IMR-90 (cell line): ENCODE data around the gene MDM2.

Experiments
- BHLHE40 ChIP-seq: fragments of 150-350 bp; IDR thresholded peaks from 2 replicates; pipeline ENCODE4 v1.6.1; 2016; ENCODE audit warnings: mild to moderate bottlenecking, low read depth, low read length
- CEBPB ChIP-seq: IDR thresholded peaks from 2 replicates; pipeline ENCODE4 v1.6.1; 2012; ENCODE audit warnings: low read depth, low read length, improper control_type of control experiment
- CHD1 ChIP-seq: IDR thresholded peaks from 2 replicates; pipeline ENCODE4 v1.6.1; 2012; ENCODE audit warnings: low read depth, low read length, improper control_type of control experiment
- FOS ChIP-seq: fragments of 150-350 bp; IDR thresholded peaks from 2 replicates; pipeline ENCODE4 v1.6.1; 2016; ENCODE audit warnings: low read depth, low read length
- MAFK ChIP-seq: IDR thresholded peaks from 2 replicates; pipeline ENCODE4 v1.6.1; 2012; ENCODE audit warnings: low read depth, low read length, improper control_type of control experiment
- MXI1 ChIP-seq: IDR thresholded peaks from 2 replicates; pipeline ENCODE4 v1.6.1; 2012; ENCODE audit warnings: low read depth, mild to moderate bottlenecking, low read length, moderate library complexity, borderline replicate concordance
- POLR2A ChIP-seq: IDR thresholded peaks from 2 replicates; pipeline ENCODE4 v1.6.1; 2012; ENCODE audit warnings: mild to moderate bottlenecking, low read depth, low read length
- RAD21 ChIP-seq: IDR thresholded peaks from 2 replicates; pipeline ENCODE4 v1.6.1; 2012; ENCODE audit warnings: low read length, improper control_type of control experiment
- RCOR1 ChIP-seq: IDR thresholded peaks from 2 replicates; pipeline ENCODE4 v1.6.1; 2012; ENCODE audit warnings: mild to moderate bottlenecking, low read length, improper control_type of control experiment; ENCODE audit not compliant: insufficient replicate concordance
- RFX5 ChIP-seq: IDR thresholded peaks from 2 replicates; pipeline ENCODE4 v1.8.0; 2012; ENCODE audit warnings: low read depth, mild to moderate bottlenecking, low read length, moderate library complexity
- TF ChIP-seq, protein P1 (sequence below): conservative IDR thresholded peaks from 2 replicates; pipeline ENCODE4 v1.5.1; 2012; ENCODE audit warnings: mild to moderate bottlenecking, low read depth, low read length, improper control_type of control experiment
- TF ChIP-seq, protein P2 (sequence below): fragments of 150-350 bp; IDR thresholded peaks from 2 replicates; pipeline ENCODE4 v1.6.1; 2017; ENCODE audit warnings: mild to moderate bottlenecking, antibody characterized with exemption, low read length, low read depth

DNA sequence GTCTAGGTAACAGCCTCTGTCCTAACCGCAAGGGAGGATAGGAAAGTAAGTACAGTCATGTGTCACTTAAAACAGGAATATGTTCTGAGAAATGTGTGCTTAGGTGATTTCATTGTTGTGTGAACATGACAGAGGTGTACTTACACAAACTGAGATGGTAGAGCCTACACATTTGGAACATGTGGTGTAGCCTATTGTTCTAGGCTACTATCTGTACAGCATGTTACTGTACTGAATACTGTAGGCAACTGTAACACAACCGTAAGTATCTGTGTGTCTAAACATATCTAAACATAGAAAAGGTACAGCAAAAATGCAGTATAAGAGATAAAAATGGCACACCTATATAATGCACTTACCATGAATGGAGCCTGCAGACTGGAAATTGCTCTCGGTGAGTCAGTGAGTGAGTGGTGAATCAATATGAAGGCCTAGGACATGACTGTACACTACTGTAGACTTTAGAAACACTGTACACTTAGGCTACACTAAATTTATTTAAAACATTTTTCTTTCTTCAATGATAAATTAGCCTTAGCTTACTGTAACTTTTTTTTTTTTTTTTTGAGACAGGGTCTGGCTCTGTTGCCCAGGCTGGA lies 13.2 kb upstream of the MDM2 start:
- TF ChIP-seq RFX5 (no peak), POLR2A (no peak), RAD21 (no peak), RCOR1 (no peak), CHD1 (no peak), MAFK (no peak), CEBPB (no peak), MXI1 (no peak), FOS (peak; percentile 57), BHLHE40 (no peak)
- TF ChIP-seq, protein P1, sequence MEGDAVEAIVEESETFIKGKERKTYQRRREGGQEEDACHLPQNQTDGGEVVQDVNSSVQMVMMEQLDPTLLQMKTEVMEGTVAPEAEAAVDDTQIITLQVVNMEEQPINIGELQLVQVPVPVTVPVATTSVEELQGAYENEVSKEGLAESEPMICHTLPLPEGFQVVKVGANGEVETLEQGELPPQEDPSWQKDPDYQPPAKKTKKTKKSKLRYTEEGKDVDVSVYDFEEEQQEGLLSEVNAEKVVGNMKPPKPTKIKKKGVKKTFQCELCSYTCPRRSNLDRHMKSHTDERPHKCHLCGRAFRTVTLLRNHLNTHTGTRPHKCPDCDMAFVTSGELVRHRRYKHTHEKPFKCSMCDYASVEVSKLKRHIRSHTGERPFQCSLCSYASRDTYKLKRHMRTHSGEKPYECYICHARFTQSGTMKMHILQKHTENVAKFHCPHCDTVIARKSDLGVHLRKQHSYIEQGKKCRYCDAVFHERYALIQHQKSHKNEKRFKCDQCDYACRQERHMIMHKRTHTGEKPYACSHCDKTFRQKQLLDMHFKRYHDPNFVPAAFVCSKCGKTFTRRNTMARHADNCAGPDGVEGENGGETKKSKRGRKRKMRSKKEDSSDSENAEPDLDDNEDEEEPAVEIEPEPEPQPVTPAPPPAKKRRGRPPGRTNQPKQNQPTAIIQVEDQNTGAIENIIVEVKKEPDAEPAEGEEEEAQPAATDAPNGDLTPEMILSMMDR, result no peak
- TF ChIP-seq, protein P2, sequence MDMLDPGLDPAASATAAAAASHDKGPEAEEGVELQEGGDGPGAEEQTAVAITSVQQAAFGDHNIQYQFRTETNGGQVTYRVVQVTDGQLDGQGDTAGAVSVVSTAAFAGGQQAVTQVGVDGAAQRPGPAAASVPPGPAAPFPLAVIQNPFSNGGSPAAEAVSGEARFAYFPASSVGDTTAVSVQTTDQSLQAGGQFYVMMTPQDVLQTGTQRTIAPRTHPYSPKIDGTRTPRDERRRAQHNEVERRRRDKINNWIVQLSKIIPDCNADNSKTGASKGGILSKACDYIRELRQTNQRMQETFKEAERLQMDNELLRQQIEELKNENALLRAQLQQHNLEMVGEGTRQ, result no peak
